ENCODE measurements around the gene RFLNA.

DNA sequence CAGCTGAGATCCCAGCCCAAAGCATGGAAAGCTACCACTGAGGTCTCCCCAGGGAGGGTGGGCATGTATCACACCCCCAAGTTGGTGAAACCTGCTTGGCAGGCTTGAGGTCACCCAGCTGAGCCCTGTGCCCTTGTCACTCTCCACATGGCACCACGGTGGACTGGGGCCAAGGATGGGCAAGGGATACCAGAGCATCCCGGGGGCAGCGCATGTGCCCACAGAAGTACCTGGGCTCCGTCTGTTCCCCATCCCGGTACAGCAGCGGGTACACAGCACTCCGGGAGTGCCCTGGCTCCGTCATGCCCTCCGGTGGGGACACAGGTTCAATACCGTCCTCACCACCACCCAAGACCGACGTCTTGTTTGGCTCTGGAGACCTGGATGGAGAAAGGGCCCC is 38.0 kb downstream of the RFLNA start:
- TF ChIP-seq, protein P1, sequence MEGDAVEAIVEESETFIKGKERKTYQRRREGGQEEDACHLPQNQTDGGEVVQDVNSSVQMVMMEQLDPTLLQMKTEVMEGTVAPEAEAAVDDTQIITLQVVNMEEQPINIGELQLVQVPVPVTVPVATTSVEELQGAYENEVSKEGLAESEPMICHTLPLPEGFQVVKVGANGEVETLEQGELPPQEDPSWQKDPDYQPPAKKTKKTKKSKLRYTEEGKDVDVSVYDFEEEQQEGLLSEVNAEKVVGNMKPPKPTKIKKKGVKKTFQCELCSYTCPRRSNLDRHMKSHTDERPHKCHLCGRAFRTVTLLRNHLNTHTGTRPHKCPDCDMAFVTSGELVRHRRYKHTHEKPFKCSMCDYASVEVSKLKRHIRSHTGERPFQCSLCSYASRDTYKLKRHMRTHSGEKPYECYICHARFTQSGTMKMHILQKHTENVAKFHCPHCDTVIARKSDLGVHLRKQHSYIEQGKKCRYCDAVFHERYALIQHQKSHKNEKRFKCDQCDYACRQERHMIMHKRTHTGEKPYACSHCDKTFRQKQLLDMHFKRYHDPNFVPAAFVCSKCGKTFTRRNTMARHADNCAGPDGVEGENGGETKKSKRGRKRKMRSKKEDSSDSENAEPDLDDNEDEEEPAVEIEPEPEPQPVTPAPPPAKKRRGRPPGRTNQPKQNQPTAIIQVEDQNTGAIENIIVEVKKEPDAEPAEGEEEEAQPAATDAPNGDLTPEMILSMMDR (IDR thresholded peaks at IDR 0.05): no peak
- no peak for TF ChIP-seq POLR2AphosphoS5 (IDR thresholded peaks at IDR 0.05; ENCODE audit: low read depth, low read length)
- TF ChIP-seq SIN3A (IDR thresholded peaks at IDR 0.05; ENCODE audit: borderline replicate concordance, insufficient read depth, low read depth, low read length): no peak
- no peak for TF ChIP-seq TCF7L2 (IDR thresholded peaks at IDR 0.05; ENCODE audit: low read depth, low read length)
- TF ChIP-seq, protein P2, sequence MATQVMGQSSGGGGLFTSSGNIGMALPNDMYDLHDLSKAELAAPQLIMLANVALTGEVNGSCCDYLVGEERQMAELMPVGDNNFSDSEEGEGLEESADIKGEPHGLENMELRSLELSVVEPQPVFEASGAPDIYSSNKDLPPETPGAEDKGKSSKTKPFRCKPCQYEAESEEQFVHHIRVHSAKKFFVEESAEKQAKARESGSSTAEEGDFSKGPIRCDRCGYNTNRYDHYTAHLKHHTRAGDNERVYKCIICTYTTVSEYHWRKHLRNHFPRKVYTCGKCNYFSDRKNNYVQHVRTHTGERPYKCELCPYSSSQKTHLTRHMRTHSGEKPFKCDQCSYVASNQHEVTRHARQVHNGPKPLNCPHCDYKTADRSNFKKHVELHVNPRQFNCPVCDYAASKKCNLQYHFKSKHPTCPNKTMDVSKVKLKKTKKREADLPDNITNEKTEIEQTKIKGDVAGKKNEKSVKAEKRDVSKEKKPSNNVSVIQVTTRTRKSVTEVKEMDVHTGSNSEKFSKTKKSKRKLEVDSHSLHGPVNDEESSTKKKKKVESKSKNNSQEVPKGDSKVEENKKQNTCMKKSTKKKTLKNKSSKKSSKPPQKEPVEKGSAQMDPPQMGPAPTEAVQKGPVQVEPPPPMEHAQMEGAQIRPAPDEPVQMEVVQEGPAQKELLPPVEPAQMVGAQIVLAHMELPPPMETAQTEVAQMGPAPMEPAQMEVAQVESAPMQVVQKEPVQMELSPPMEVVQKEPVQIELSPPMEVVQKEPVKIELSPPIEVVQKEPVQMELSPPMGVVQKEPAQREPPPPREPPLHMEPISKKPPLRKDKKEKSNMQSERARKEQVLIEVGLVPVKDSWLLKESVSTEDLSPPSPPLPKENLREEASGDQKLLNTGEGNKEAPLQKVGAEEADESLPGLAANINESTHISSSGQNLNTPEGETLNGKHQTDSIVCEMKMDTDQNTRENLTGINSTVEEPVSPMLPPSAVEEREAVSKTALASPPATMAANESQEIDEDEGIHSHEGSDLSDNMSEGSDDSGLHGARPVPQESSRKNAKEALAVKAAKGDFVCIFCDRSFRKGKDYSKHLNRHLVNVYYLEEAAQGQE (IDR thresholded peaks at IDR 0.05; ENCODE audit: insufficient read depth in 1 of 2, low read depth in 2 of 2, low read length in 1 of 2): no peak
